HG02642 (cell line): ENCODE results near the gene LRRC59.
"Not testable (repeated sequence)": the region's sequence is repeated elsewhere in the genome, so short reads cannot be mapped to it uniquely, and the experiment has no call there.

Source experiments
- ATAC-seq: cut with Tn5 transposase; IDR thresholded peaks from one replicate; pipeline ENCODE4 v1.9.1; 2021; ENCODE audit warnings: mild to moderate bottlenecking; ENCODE audit not compliant: unreplicated experiment, poor library complexity

Gene LRRC59

GRCh38 chr17:50424996-50425681 lies 27.8 kb upstream of the LRRC59 start:
- ATAC-seq, result peak; percentile 7

GRCh38 chr17:50424246-50424995 lies 27.1 kb upstream of the LRRC59 start:
- ATAC-seq, result no peak

GRCh38 chr17:50423553-50424159 lies 26.3 kb upstream of the LRRC59 start:
- ATAC-seq, result no peak

- ATAC-seq, result no peak
Measured at GRCh38 chr17:50422738-50423137, 25.4 kb upstream of the LRRC59 start.

- no peak for ATAC-seq
Measured at GRCh38 chr17:50421308-50422051, 24.2 kb upstream of the LRRC59 start.

- ATAC-seq, result no peak
Measured at GRCh38 chr17:50420419-50421112, 23.2 kb upstream of the LRRC59 start.

GRCh38 chr17:50419577-50419976 lies 22.3 kb upstream of the LRRC59 start:
- not testable (repeated sequence) for ATAC-seq

- no peak for ATAC-seq
Measured at GRCh38 chr17:50414808-50415207, 17.5 kb upstream of the LRRC59 start.

GRCh38 chr17:50412188-50412732 lies 14.9 kb upstream of the LRRC59 start:
- no peak for ATAC-seq

GRCh38 chr17:50407921-50408320 lies 10.6 kb upstream of the LRRC59 start:
- ATAC-seq, result no peak

- no peak for ATAC-seq
Measured at GRCh38 chr17:50406578-50406977, 9.3 kb upstream of the LRRC59 start.

- ATAC-seq, result not testable (repeated sequence)
Measured at GRCh38 chr17:50405351-50405750, 8.0 kb upstream of the LRRC59 start.

GRCh38 chr17:50399591-50399990 lies 2.3 kb upstream of the LRRC59 start:
- ATAC-seq, result not testable (repeated sequence)

GRCh38 chr17:50398672-50399071 lies 1.3 kb upstream of the LRRC59 start:
- not testable (repeated sequence) for ATAC-seq

- no peak for ATAC-seq
Measured at GRCh38 chr17:50397919-50398285, 579 bp upstream of the LRRC59 start.

- ATAC-seq, result no peak
Measured at GRCh38 chr17:50396261-50397110, 837 bp downstream of the LRRC59 start.

GRCh38 chr17:50394711-50395110 lies 2.6 kb downstream of the LRRC59 start:
- no peak for ATAC-seq

GRCh38 chr17:50393700-50394099 lies 3.6 kb downstream of the LRRC59 start:
- ATAC-seq, result no peak

GRCh38 chr17:50392621-50393020 lies 4.7 kb downstream of the LRRC59 start:
- ATAC-seq, result no peak
